ENCODE data around the gene MED12L.
"Not testable (repeated sequence)": the region's sequence is repeated elsewhere in the genome, so short reads cannot be mapped to it uniquely, and the experiment has no call there.

The MED12L gene

DNA sequence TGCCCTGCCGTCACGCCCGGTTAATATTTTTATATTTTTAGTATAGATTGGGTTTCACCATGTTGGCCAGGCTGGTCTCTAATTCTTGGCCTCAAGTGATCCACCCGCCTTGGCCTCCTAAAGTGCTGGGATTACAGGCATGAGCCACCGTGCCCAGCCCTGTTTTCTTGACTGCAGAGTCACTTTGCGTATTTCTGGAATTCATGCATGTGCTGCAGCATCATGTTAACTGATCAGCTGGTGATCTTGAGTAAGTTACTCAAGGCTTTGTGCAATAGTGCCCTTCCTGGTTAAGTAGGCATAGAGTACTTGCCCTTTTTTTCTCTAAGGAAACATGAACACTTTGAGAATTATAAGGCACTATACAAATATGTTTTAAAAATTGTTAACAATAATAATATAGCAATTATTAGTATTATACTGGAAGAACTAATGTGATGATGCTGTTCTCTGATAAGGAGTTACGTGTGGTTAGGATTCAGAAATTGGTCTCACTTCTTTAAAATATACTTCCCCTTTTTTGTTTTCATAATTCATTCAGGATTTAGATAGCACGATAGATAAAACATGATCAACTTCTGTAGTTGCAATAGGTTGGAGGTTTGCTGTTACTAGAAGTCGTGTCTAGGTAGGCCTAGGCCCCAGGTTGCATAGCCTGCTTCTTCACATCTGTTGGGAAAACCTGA, 83.9 kb downstream of the MED12L start:
- TF ChIP-seq ZNF555 (tag by site-specific recombination; conservative IDR thresholded peaks at IDR 0.05) (no peak), BCL11B (tag by site-specific recombination; IDR thresholded peaks at IDR 0.05; ENCODE audit: low read depth) (no peak), ZBTB26 (tag by site-specific recombination; optimal IDR thresholded peaks at IDR 0.05) (no peak), ZNF274 (IDR thresholded peaks at IDR 0.05; ENCODE audit: low read length) (no peak), ZNF274 (tag by site-specific recombination; IDR thresholded peaks at IDR 0.05; ENCODE audit: borderline replicate concordance) (no peak), ZFP69B (tag by site-specific recombination; IDR thresholded peaks at IDR 0.05) (no peak), ZNF664 (tag by site-specific recombination; IDR thresholded peaks at IDR 0.05) (no peak), ZNF324 (tag by site-specific recombination; IDR thresholded peaks at IDR 0.05) (no peak), ZSCAN16 (tag by site-specific recombination; IDR thresholded peaks at IDR 0.05) (no peak), ZNF561 (tag by site-specific recombination; IDR thresholded peaks at IDR 0.05; ENCODE audit: borderline replicate concordance) (no peak), RBAK (tag by site-specific recombination; IDR thresholded peaks at IDR 0.05) (no peak), ZNF837 (tag by site-specific recombination; IDR thresholded peaks at IDR 0.05) (no peak)
- TF ChIP-seq, protein P1, sequence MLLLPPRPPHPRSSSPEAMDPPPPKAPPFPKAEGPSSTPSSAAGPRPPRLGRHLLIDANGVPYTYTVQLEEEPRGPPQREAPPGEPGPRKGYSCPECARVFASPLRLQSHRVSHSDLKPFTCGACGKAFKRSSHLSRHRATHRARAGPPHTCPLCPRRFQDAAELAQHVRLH (tag by site-specific recombination; IDR thresholded peaks at IDR 0.05) = no peak
- POLR2A ChIA-PET = no interaction called here
- H3K27ac ChIP-seq (ENCODE audit: extremely low read depth, low read depth, low read length) = no peak overlapping the region
- peaks cover 0 to 4% of the 10 kb centered on the region in 2 experiments; a peak in 2 of 3 replicates for H3K36me3 ChIP-seq (ENCODE audit: control insufficient read depth in 2 of 2, insufficient read depth in 1 of 2, low read length in 2 of 2)
- no peaks in the 10 kb centered on the region for H3K4me1 ChIP-seq (ENCODE audit: control insufficient read depth, insufficient read depth, low read length)
- CTCF ChIA-PET = interaction anchor here (0.6 to 2.4 kb wide), 7 partner anchors 9 to 112 kb away, joined by 3 to 10 read pairs (median 5); no protein-coding TSS in a partner anchor
- no peaks in the 10 kb centered on the region for H3K9me3 ChIP-seq (ENCODE audit: control insufficient read depth, insufficient read depth, low read depth, low read length)
- no peak overlapping the region for H3K4me3 ChIP-seq (ENCODE audit: low read depth, low read length)

DNA sequence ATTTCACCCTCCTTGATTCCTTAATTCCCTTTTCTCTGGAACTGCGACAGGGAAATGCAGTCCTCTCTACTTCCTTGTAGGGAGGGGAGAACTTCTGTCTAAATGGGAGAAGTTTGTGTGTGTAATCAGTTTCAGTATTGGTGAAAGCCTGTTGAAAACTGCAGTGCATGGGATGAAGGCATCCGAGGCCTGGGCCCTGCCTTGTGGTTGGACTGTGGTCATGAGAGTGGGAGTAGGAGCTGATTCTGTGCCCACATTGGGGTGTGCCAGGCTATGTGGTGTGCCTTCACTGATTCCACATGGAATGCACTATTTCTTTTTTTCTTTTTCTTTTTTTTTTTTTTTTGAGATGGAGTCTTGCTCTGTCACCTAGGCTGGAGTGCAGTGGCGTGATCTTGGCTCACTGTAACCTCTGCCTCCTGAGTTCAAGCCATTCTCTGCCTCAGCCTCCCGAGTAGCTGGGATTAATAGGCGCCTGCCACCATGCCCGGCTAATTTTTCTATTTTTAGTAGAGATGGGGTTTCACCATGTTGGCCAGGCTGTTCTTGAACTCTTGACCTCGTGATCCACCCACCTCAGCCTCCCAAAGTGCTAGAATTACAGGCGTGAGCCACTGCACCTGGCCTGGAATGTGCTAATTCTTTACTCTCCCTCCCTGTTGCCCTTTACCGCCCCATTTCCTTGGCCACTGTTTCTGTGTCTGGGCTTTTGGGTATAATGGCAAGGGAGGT, 84.7 kb downstream of the MED12L start:
- H3K9me3 ChIP-seq (ENCODE audit: control insufficient read depth, insufficient read depth, low read depth, low read length); POLR2A ChIA-PET; H3K4me3 ChIP-seq (ENCODE audit: low read depth, low read length); H3K27ac ChIP-seq (ENCODE audit: extremely low read depth, low read depth, low read length); H3K4me1 ChIP-seq (ENCODE audit: control insufficient read depth, insufficient read depth, low read length); H3K36me3 ChIP-seq (ENCODE audit: control insufficient read depth in 2 of 2, insufficient read depth in 1 of 2, low read length in 2 of 2); CTCF ChIA-PET: not testable (repeated sequence)

DNA sequence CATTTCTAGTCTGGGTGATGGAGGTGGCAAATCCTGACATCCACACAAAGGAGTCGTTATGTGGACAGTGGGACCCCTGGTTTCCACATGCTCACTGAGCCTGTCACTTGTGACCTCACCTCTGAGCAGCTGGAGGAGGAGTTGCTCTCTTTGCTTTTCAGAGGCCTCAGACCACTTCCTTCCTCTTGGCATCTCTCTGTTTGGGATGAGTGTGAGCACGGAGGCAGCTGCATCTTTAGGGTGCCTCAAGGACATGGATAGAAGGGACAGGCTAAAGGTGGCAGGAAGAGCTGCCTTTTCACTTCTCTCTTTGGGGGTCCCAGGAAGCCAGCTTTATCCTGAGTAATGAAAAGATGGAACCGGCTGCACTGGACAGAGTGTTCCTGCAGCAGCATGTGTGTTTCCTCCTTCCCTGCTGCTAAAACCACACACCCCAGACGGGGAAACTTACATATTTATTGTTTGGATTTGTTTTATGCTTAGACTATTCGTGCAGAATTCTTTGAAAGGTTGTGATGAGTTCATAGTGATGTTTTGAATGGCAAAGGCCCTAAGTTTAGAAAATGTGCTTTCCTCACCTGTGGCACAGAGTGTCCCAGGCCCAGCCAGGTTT, 85.8 kb downstream of the MED12L start:
- no peaks in the 10 kb centered on the region for H3K9me3 ChIP-seq (ENCODE audit: control insufficient read depth, insufficient read depth, low read depth, low read length)
- TF ChIP-seq, protein P2, sequence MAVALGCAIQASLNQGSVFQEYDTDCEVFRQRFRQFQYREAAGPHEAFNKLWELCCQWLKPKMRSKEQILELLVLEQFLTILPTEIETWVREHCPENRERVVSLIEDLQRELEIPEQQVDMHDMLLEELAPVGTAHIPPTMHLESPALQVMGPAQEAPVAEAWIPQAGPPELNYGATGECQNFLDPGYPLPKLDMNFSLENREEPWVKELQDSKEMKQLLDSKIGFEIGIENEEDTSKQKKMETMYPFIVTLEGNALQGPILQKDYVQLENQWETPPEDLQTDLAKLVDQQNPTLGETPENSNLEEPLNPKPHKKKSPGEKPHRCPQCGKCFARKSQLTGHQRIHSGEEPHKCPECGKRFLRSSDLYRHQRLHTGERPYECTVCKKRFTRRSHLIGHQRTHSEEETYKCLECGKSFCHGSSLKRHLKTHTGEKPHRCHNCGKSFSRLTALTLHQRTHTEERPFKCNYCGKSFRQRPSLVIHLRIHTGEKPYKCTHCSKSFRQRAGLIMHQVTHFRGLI (tag by site-specific recombination; IDR thresholded peaks at IDR 0.05) = no peak
- TF ChIP-seq ZNF785 (tag by site-specific recombination; IDR thresholded peaks at IDR 0.05) (no peak), ZNF112 (tag by site-specific recombination; IDR thresholded peaks at IDR 0.05) (no peak), KLF8 (tag by site-specific recombination; IDR thresholded peaks at IDR 0.05) (no peak), ZNF324 (tag by site-specific recombination; IDR thresholded peaks at IDR 0.05) (no peak), ZNF473 (tag by site-specific recombination; IDR thresholded peaks at IDR 0.05) (no peak), TCF7L2 (IDR thresholded peaks at IDR 0.05; ENCODE audit: borderline replicate concordance, low read depth, low read length) (no peak), SALL2 (tag by site-specific recombination; IDR thresholded peaks at IDR 0.05; ENCODE audit: borderline replicate concordance) (no peak), ZNF266 (tag by site-specific recombination; IDR thresholded peaks at IDR 0.05; ENCODE audit: low read depth) (no peak), ZNF174 (tag by site-specific recombination; IDR thresholded peaks at IDR 0.05) (no peak), ZNF610 (tag by site-specific recombination; IDR thresholded peaks at IDR 0.05; ENCODE audit: borderline replicate concordance) (no peak)
- TF ChIP-seq, protein P3, sequence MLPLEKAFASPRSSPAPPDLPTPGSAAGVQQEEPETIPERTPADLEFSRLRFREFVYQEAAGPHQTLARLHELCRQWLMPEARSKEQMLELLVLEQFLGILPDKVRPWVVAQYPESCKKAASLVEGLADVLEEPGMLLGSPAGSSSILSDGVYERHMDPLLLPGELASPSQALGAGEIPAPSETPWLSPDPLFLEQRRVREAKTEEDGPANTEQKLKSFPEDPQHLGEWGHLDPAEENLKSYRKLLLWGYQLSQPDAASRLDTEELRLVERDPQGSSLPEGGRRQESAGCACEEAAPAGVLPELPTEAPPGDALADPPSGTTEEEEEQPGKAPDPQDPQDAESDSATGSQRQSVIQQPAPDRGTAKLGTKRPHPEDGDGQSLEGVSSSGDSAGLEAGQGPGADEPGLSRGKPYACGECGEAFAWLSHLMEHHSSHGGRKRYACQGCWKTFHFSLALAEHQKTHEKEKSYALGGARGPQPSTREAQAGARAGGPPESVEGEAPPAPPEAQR (tag by site-specific recombination; IDR thresholded peaks at IDR 0.05) = no peak
- TF ChIP-seq, protein P4, sequence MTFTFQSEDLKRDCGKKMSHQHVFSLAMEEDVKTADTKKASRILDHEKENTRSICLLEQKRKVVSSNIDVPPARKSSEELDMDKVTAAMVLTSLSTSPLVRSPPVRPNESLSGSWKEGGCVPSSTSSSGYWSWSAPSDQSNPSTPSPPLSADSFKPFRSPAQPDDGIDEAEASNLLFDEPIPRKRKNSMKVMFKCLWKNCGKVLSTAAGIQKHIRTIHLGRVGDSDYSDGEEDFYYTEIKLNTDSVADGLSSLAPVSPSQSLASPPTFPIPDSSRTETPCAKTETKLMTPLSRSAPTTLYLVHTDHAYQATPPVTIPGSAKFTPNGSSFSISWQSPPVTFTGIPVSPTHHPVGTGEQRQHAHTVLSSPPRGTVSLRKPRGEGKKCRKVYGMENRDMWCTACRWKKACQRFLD (tag by site-specific recombination; IDR thresholded peaks at IDR 0.05) = no peak
- no peak overlapping the region for H3K27ac ChIP-seq (ENCODE audit: extremely low read depth, low read depth, low read length)
- H3K4me3 ChIP-seq (ENCODE audit: low read depth, low read length) = no peak overlapping the region
- ChIA-PET CTCF (interaction anchor here (0.5 to 0.7 kb wide), 2 partner anchors 15 kb away, joined by 3 read pairs; no protein-coding TSS in a partner anchor), POLR2A (no interaction called here)
- H3K4me1 ChIP-seq (ENCODE audit: control insufficient read depth, insufficient read depth, low read length) = no peaks in the 10 kb centered on the region
- no peaks in the 10 kb centered on the region; a peak in 1 of 3 replicates for H3K36me3 ChIP-seq (ENCODE audit: control insufficient read depth in 2 of 2, insufficient read depth in 1 of 2, low read length in 2 of 2)

Measured in HEK293 (cell line).